OCI-LY3 (cell line): ENCODE data around the gene EFCAB5.

ENCODE experiments used
- EZH2phosphoT487 ChIP-seq: fragments of 200-600 bp; shearing (Covaris generic); IDR thresholded peaks from 2 replicates; pipeline ENCODE4 v1.6.1; 2018; ENCODE audit warnings: antibody characterized with exemption, mixed run types, low read depth
- TF ChIP-seq, protein P1 (sequence below): fragments of 200-600, 300-600 bp; sonication (generic); IDR thresholded peaks from 2 replicates; pipeline ENCODE4 v1.5.1; 2014; ENCODE audit warnings: antibody characterized with exemption, low read length, low read depth

DNA sequence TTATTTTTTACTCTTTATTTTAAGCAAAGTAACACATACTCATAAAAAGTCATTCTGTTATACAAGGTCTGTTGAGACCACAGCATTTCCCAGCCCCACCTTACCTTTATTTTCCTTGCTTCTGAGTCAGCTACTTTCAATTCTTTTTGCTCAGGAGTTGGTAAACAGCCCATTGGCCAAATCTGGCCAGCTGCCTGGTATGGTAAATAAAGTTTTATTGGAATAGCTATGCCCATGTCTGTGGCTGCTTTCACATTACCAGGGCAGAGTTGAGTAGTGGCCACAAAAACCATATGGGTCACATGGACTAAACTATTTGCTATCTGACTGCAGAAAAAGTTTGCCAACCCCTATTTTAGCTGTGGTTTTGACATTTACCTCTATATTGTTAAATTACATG is 171.8 kb downstream of the EFCAB5 start:
- TF ChIP-seq, protein P1, sequence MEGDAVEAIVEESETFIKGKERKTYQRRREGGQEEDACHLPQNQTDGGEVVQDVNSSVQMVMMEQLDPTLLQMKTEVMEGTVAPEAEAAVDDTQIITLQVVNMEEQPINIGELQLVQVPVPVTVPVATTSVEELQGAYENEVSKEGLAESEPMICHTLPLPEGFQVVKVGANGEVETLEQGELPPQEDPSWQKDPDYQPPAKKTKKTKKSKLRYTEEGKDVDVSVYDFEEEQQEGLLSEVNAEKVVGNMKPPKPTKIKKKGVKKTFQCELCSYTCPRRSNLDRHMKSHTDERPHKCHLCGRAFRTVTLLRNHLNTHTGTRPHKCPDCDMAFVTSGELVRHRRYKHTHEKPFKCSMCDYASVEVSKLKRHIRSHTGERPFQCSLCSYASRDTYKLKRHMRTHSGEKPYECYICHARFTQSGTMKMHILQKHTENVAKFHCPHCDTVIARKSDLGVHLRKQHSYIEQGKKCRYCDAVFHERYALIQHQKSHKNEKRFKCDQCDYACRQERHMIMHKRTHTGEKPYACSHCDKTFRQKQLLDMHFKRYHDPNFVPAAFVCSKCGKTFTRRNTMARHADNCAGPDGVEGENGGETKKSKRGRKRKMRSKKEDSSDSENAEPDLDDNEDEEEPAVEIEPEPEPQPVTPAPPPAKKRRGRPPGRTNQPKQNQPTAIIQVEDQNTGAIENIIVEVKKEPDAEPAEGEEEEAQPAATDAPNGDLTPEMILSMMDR = no peak
- TF ChIP-seq EZH2phosphoT487 = no peak
